Choroid plexus epithelial cell (primary cell): ENCODE data around the gene EML6.

Source experiments
- DNase-seq: peaks from one replicate; pipeline ENCODE4 v3.0.0-alpha.2; 2010; ENCODE audit warnings: low read depth
- H3K4me3 ChIP-seq: 2 replicates; pipeline ENCODE4 v1.5.1; 2011; ENCODE audit warnings: low read depth, mild to moderate bottlenecking, control low read depth, low read length, moderate library complexity
- TF ChIP-seq, protein P1 (sequence below): conservative IDR thresholded peaks from 2 replicates; pipeline ENCODE4 v1.5.1; 2011; ENCODE audit warnings: low read depth, mild to moderate bottlenecking, control low read depth, inconsistent platforms, low read length, moderate library complexity

Gene EML6

DNA sequence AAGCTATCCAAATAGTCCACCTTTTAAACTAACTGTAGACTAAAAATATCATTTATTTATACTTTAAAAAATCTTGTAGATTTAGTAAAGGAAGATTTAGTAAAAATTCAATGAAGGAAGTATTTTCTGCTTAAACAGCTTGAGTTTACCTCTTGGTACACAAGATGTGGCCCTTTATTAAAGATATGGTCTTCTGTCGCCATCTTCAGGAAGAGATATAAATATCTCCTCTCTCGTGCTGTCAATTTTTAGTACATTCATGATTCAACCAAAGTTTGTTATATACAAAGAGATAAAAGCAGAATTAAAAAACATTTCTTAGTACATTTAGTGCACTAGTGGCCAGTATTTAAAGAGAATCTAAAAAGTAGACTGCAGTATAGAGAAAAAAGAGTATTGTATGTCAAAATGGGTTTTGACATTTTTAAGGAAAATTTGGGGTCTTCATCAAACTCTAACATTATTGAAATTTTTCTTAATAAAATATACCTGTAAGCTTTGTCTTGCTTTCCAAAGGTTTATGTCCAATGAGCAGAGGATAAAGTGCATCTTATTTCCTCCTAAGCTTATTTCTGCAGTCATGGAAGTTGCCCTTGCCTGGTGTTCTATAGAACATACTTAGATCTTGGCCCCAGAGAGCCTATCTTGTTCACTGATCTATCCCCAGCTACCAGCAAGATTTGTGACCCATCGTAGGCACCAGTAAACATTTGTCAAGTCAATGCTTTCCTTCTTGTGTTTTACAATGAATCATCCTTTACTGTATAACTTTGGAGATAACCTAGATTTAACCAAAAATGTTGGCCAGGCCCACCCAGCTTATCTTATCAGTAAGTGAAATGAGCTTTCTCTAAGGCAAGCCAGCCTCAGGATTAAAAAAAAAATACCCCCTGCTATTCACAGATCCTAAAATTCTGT, 18.5 kb upstream of the EML6 start:
- peak; percentile 85 for DNase-seq
- TF ChIP-seq, protein P1, sequence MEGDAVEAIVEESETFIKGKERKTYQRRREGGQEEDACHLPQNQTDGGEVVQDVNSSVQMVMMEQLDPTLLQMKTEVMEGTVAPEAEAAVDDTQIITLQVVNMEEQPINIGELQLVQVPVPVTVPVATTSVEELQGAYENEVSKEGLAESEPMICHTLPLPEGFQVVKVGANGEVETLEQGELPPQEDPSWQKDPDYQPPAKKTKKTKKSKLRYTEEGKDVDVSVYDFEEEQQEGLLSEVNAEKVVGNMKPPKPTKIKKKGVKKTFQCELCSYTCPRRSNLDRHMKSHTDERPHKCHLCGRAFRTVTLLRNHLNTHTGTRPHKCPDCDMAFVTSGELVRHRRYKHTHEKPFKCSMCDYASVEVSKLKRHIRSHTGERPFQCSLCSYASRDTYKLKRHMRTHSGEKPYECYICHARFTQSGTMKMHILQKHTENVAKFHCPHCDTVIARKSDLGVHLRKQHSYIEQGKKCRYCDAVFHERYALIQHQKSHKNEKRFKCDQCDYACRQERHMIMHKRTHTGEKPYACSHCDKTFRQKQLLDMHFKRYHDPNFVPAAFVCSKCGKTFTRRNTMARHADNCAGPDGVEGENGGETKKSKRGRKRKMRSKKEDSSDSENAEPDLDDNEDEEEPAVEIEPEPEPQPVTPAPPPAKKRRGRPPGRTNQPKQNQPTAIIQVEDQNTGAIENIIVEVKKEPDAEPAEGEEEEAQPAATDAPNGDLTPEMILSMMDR: peak; percentile 52
- H3K4me3 ChIP-seq: no peak overlapping the region

DNA sequence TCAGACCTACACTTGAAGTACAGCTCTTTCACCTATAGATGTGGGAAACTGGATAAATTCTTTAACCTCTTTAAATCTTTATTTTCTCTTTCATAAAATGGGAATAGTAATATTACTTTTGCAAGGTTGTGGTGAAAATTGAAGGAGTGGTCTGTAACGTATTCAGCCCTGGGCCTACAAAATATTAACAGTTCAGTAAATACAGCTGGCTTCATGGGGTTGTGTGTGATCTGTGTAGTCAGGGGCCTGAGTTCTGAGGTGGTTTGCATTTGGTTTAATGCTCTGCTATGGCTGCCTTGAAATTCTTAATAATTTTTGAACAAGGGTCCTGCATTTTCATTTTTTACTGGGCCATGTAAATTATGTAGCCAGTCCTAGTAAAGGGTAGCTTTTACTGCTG, 16.8 kb upstream of the EML6 start:
- H3K4me3 ChIP-seq: no peak overlapping the region
- DNase-seq: no peak
- TF ChIP-seq, protein P1: no peak

- peak overlapping the region; percentile 64 for H3K4me3 ChIP-seq
- TF ChIP-seq, protein P1: peak; percentile 49
- peak; percentile 37 for DNase-seq
Observed at GRCh38 chr2:54708584-54709335, 14.7 kb upstream of the EML6 start.

DNA sequence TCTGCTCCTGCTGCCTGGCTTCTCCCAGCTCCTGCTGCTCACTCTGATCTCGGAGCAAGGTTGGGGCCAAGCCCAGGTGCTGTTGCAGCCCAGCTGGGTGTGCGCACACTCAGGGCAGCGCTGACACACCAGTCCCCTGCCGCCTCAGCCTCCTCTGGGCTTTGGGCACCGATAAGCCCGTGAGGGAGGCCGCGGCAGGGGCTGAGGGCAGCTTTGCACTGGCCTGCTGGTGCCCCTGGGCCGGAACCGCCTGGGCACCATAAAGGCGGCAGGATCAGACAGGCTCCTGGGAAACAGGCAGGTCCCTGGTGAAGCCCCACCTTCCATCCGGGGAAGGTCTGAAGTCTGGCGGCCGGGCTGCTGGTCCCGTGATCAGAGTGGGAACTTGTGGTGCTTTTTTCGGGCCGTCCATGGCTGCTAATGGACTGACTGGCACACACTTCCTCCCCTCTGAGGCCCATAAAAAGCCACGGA, 14.1 kb upstream of the EML6 start:
- H3K4me3 ChIP-seq: peak overlapping the region; percentile 64
- DNase-seq: no peak

GRCh38 chr2:54710216-54710615, 13.2 kb upstream of the EML6 start:
- DNase-seq: no peak
- TF ChIP-seq, protein P1: no peak
- no peak overlapping the region for H3K4me3 ChIP-seq

More for the DNA sequence above, 14.1 kb upstream of the EML6 start:
- TF ChIP-seq, protein P1: no peak

DNA sequence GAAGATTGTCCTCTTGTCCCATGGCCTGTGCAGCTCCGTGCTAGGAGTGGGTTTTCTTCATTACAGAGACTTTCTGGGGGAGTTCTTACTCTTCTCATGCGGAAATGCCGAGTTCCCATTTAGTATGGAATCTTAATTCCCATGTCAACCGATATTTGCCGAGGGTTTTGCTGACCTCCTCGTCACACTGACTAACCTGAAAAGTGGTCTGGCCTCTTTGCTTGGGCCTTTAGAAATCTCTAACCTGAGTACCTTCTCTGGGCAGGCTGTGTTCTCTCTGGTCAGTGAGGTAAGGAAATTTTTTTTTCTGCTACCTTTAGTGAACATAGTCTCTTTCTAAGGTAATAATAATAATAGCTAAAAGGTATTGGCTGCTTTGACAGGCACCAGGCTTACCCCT, 10.9 kb upstream of the EML6 start:
- TF ChIP-seq, protein P1: no peak
- DNase-seq: no peak
- no peak overlapping the region for H3K4me3 ChIP-seq
